Right kidney (tissue), 1 donor: Measurements from ENCODE around the gene TIAM2.
"Not testable (repeated sequence)": the region's sequence is repeated elsewhere in the genome, so short reads cannot be mapped to it uniquely, and the experiment has no call there.

ENCODE experiments used
- DNase-seq: peaks from one replicate; pipeline ENCODE4 v3.0.0-alpha.2; 2016

TIAM2 gene

GRCh38 chr6:155103083-155103645 is 108.0 kb downstream of the TIAM2 start:
- not testable (repeated sequence) for DNase-seq

- DNase-seq = no peak
These were observed 108.8 kb downstream of the TIAM2 start for GRCh38 chr6:155103816-155104366.

- no peak for DNase-seq
These were observed 111.5 kb downstream of the TIAM2 start for GRCh38 chr6:155106456-155107115.

- DNase-seq = no peak
These were observed 112.4 kb downstream of the TIAM2 start for GRCh38 chr6:155107432-155108069.

- no peak for DNase-seq
These were observed 113.1 kb downstream of the TIAM2 start for GRCh38 chr6:155108070-155108820.

GRCh38 chr6:155110721-155111120 is 115.6 kb downstream of the TIAM2 start:
- DNase-seq = no peak

GRCh38 chr6:155112757-155113156 is 117.6 kb downstream of the TIAM2 start:
- DNase-seq = no peak

- DNase-seq = no peak
These were observed 120.9 kb downstream of the TIAM2 start for GRCh38 chr6:155115893-155116570.

- no peak for DNase-seq
These were observed 121.4 kb downstream of the TIAM2 start for GRCh38 chr6:155116571-155116910.

- no peak for DNase-seq
These were observed 122.1 kb downstream of the TIAM2 start for GRCh38 chr6:155117256-155117655.

GRCh38 chr6:155117785-155118184 is 122.7 kb downstream of the TIAM2 start:
- no peak for DNase-seq

- DNase-seq = not testable (repeated sequence)
These were observed 124.1 kb downstream of the TIAM2 start for GRCh38 chr6:155119201-155119600.

- DNase-seq = no peak
These were observed 124.9 kb downstream of the TIAM2 start for GRCh38 chr6:155120034-155120433.

- DNase-seq = no peak
These were observed 126.2 kb downstream of the TIAM2 start for GRCh38 chr6:155121294-155121693.

GRCh38 chr6:155121699-155122098 is 126.6 kb downstream of the TIAM2 start:
- DNase-seq = no peak

GRCh38 chr6:155122199-155122950 is 127.3 kb downstream of the TIAM2 start:
- DNase-seq = no peak

GRCh38 chr6:155123520-155123919 is 128.4 kb downstream of the TIAM2 start:
- no peak for DNase-seq

GRCh38 chr6:155125906-155126305 is 130.8 kb downstream of the TIAM2 start:
- DNase-seq = no peak

- DNase-seq = peak; percentile 36
These were observed 131.8 kb downstream of the TIAM2 start for GRCh38 chr6:155126727-155127439.

- no peak for DNase-seq
These were observed 133.9 kb downstream of the TIAM2 start for GRCh38 chr6:155128977-155129376.

GRCh38 chr6:155129744-155130143 is 134.6 kb downstream of the TIAM2 start:
- no peak for DNase-seq
